K562 (cell line): ENCODE data around the gene ULK3. TPM values are rescaled to one million over a fixed set of nuclear protein-coding genes. Genes with fewer than 3 reads are reported as not detected.
A peak's percentile ranks its signal among the peaks of the same experiment; 100 is the strongest.

ENCODE experiments used
- ATAC-seq: fragments of 200-7000 bp; cut with Tn5 transposase; 3 replicates; pipeline ENCODE4 v1.9.1; 2020; ENCODE audit warnings: moderate library complexity
- BruUV-seq: library from RNA; stranded (reverse); fragments of 400-500 nt; replicated peaks from 2 replicates; lab custom pipeline; 2021; lab: Mats Ljungman, UMichigan
- CTCF ChIA-PET: fragments of 300-600 bp; formaldehyde crosslinking; extraction: SDS; loops from one replicate; lab custom pipeline; 2021; ENCODE audit warnings: low intra/inter-chr PET ratio; lab: Yijun Ruan, JAX
- POLR2A ChIA-PET: fragments of 300-600, 350-650 bp; sonication (Branson Sonifier 250); formaldehyde crosslinking; extraction: SDS; loops from one replicate; lab custom pipeline; 2021; ENCODE audit warnings: antibody characterized with exemption, inconsistent platforms; lab: Yijun Ruan, JAX
- DNase-seq, 4 experiments: peaks; one replicate each; pipeline versions ENCODE4 v3.0.0 to v3.0.0-alpha.2; 2011 to 2018; ENCODE audit warnings: low spot score in 3 of 4, mixed read lengths in 3 of 4; ENCODE audit errors: extremely low read depth in 1 of 4
- FAIRE-seq: peaks from 2 replicates; lab custom pipeline; 2011; peaks lifted over from hg19 to GRCh38; lab: Jason Lieb, UNC
- H2AFZ ChIP-seq: 2 replicates; pipeline ENCODE4 v1.6.0; 2011; ENCODE audit warnings: low read depth, low read length, control low read depth, inconsistent platforms
- H3K27ac ChIP-seq: fragments of 200-600 bp; 3 replicates; pipeline ENCODE4 v1.8.0; 2011; ENCODE audit warnings: low read depth, mild to moderate bottlenecking, control low read depth, inconsistent platforms, low read length, moderate library complexity, mixed read lengths; ENCODE audit errors: extremely low read depth
- H3K27me3 ChIP-seq, 2 experiments: fragments of 300-600 bp in 1 of 2; 2 replicates in 1 of 2; 3 replicates in 1 of 2; pipeline versions ENCODE4 v1.6.0 to v1.8.0; 2011; ENCODE audit warnings: inconsistent platforms in 2 of 2, low read length in 2 of 2, mild to moderate bottlenecking in 1 of 2, mixed read lengths in 1 of 2, moderate library complexity in 1 of 2; ENCODE audit not compliant: control insufficient read depth in 2 of 2, insufficient read depth in 2 of 2
- H3K36me3 ChIP-seq: fragments of 300-600 bp; 3 replicates; pipeline ENCODE4 v1.8.0; 2011; ENCODE audit warnings: mild to moderate bottlenecking, low read length, inconsistent platforms; ENCODE audit not compliant: control insufficient read depth, insufficient read depth
- H3K4me1 ChIP-seq, 2 experiments: fragments of 200-600 bp in 1 of 2; replicated peaks in 1 of 2; 2 replicates in 1 of 2; 3 replicates in 1 of 2; pipeline versions ENCODE4 v1.5.1 to v1.8.0; 2011; ENCODE audit warnings: inconsistent platforms in 2 of 2, low read length in 2 of 2, mild to moderate bottlenecking in 1 of 2, mixed read lengths in 1 of 2, moderate library complexity in 1 of 2; ENCODE audit not compliant: control insufficient read depth in 2 of 2, insufficient read depth in 2 of 2
- H3K4me2 ChIP-seq: 2 replicates; pipeline ENCODE4 v1.6.1; 2011; ENCODE audit warnings: low read length, control low read depth, inconsistent platforms, mixed read lengths; ENCODE audit not compliant: insufficient read depth
- H3K4me3 ChIP-seq: fragments of 200-600 bp; sonication (generic), shearing (Covaris generic); 2 replicates; pipeline ENCODE4 v1.5.1; 2016; ENCODE audit warnings: control low read depth, inconsistent platforms
- H3K79me2 ChIP-seq: fragments of 200-600 bp; 3 replicates; pipeline ENCODE4 v1.8.0; 2011; ENCODE audit warnings: low read length, inconsistent platforms; ENCODE audit not compliant: control insufficient read depth, insufficient read depth
- H3K9ac ChIP-seq, 2 experiments: 2 replicates each; pipeline versions ENCODE4 v1.6.0 to v1.6.1; 2011; ENCODE audit warnings: low read depth in 2 of 2, low read length in 2 of 2, control low read depth in 1 of 2, inconsistent platforms in 1 of 2, mild to moderate bottlenecking in 1 of 2, mixed read lengths in 1 of 2; ENCODE audit not compliant: insufficient read depth in 1 of 2
- H3K9me1 ChIP-seq: one replicate; pipeline ENCODE4 v1.6.0; 2011; ENCODE audit warnings: inconsistent platforms, mild to moderate bottlenecking, low read length, moderate library complexity; ENCODE audit not compliant: control insufficient read depth, insufficient read depth
- H3K9me3 ChIP-seq: replicated peaks from 2 replicates; pipeline ENCODE4 v1.5.1; 2011; ENCODE audit warnings: low read depth, low read length, inconsistent platforms; ENCODE audit not compliant: control insufficient read depth, insufficient read depth
- H4K20me1 ChIP-seq: replicated peaks from 2 replicates; pipeline ENCODE4 v1.6.1; 2011; ENCODE audit warnings: low read length, inconsistent platforms, mixed read lengths; ENCODE audit not compliant: control insufficient read depth, insufficient read depth
- DPF2 ChIP-seq: fragments of 450-650 bp; IDR thresholded peaks from 2 replicates; pipeline ENCODE4 v1.6.1; 2016
- HLTF ChIP-seq: fragments of 450-650 bp; IDR thresholded peaks from 2 replicates; pipeline ENCODE4 v1.6.1; 2016
- KAT8 ChIP-seq: fragments of 450-650 bp; IDR thresholded peaks from 2 replicates; pipeline ENCODE4 v1.6.1; 2016; ENCODE audit warnings: low read depth, mild to moderate bottlenecking
- MCM7 ChIP-seq, 2 experiments: fragments of 450-650 bp; IDR thresholded peaks; 2 replicates each; pipeline ENCODE4 v1.6.1; 2016 to 2018
- PCBP2 ChIP-seq: fragments of 200-400 bp; formaldehyde crosslinking; IDR thresholded peaks from 2 replicates; pipeline ENCODE4 v1.6.1; 2018; ENCODE audit warnings: low read length, low read depth, mild to moderate bottlenecking, moderate library complexity; ENCODE audit not compliant: poor library complexity, severe bottlenecking
- ZFP30 ChIP-seq: fragments of 250-450 bp; sonication (Bioruptor Pico); IDR thresholded peaks from 2 replicates; pipeline ENCODE4 v1.8.0; 2022; ENCODE audit warnings: moderate library complexity, mild to moderate bottlenecking, inconsistent platforms, borderline replicate concordance
- ZNF263 ChIP-seq: sonication (generic); formaldehyde crosslinking; IDR thresholded peaks from 2 replicates; pipeline ENCODE4 v1.8.0; 2022; ENCODE audit warnings: mild to moderate bottlenecking, missing genetic modification reagents, borderline replicate concordance
- ZNF717 ChIP-seq: fragments of 250-450 bp; sonication (Bioruptor Pico); IDR thresholded peaks from 2 replicates; pipeline ENCODE4 v1.5.0; 2021
- WGBS: fragments of 100-300 bp; shearing (Covaris generic); methylation state at CpG from one replicate; pipeline ENCODE4 v1.1.6; 2016; ENCODE audit warnings: low coverage, mixed read lengths; ENCODE audit not compliant: insufficient coverage; ENCODE audit errors: missing lambda C conversion rate; 5-methylcytosine and 5-hydroxymethylcytosine counted together
- in situ Hi-C: fragments of 300-500 bp; cut with MboI; formaldehyde crosslinking; loops from 4 replicates; pipeline ENCODE4 v1.15.0; 2018; ENCODE audit warnings: inconsistent platforms, mixed read lengths
- intact Hi-C: fragments of 100-400 bp; cut with micrococcal nuclease; formaldehyde crosslinking; loops from 2 replicates; pipeline ENCODE4 v1.14.2; 2022
- polyA plus RNA-seq, 8 experiments: library from polyadenylated mRNA; depleted of rRNA in 4 of 8; stranded (reverse) in 5 of 8; unstranded in 3 of 8; fragments of >200 nt; fragmentation: Nextera tagmentation in 2 of 8; fragmentation: Illumina TruSeq in 1 of 8; extraction: Ambion mirVana in 2 of 8; extraction: Trizol in 1 of 8; gene quantifications; 2 replicates each; pipeline versions ENCODE4 v1.2.1 to v1.2.3, GENCODE V29; 2011 to 2014; ENCODE audit warnings: inconsistent platforms in 1 of 8, missing spikeins in 1 of 8
- total RNA-seq, 7 experiments: library from RNA; depleted of rRNA in 6 of 7; stranded (reverse); fragments of >200 nt in 6 of 7; fragmentation: Illumina TruSeq in 2 of 7; extraction: Trizol in 2 of 7; gene quantifications; 2 replicates each; pipeline versions ENCODE4 v1.2.1 to v1.2.3, GENCODE V29; 2011 to 2021; ENCODE audit warnings: low replicate concordance in 1 of 7

The ULK3 gene
- total and polyA plus RNA-seq, 9 of the 15 experiments (the other 6 are each of a cell fraction or from before 2014, with no cell fraction given) = 0.68 to 68.0 (median 34.9) TPM

- DNase-seq (no peak), FAIRE-seq (no peak), ATAC-seq (no peak)
- no peak overlapping the region for H3K4me3 ChIP-seq
- H3K27ac ChIP-seq = no peak overlapping the region
- H2AFZ ChIP-seq = no peak overlapping the region
- TF ChIP-seq ZNF263 (CRISPR knock-in tag) (no peak), ZNF717 (CRISPR knock-in tag) (no peak), HLTF (no peak), KAT8 (no peak), MCM7 (IDR thresholded peaks at IDR 0.05) (no peak), PCBP2 (no peak), DPF2 (no peak), ZFP30 (no peak)
- intact Hi-C loops = no loop called here
- H3K9me1 ChIP-seq = no peaks in the 10 kb centered on the region
- BruUV-seq = no TSS peak
- H3K27me3 ChIP-seq = peaks cover 0 to 17% of the 10 kb centered on the region in 2 experiments; a peak in 3 of 5 replicates
- peaks cover 27% of the 10 kb centered on the region; the same call in 1 of the 3 replicates for H3K36me3 ChIP-seq
- in situ Hi-C loops = no loop called here
- no peak overlapping the region for H3K4me2 ChIP-seq
- peaks cover 0 to 17% of the 10 kb centered on the region in 2 experiments; a peak in 1 of 5 replicates for H3K4me1 ChIP-seq
- POLR2A ChIA-PET = interaction anchor here (0.6 to 0.8 kb wide), 3 partner anchors 14 to 81 kb away, joined by 3 read pairs; no protein-coding TSS in a partner anchor
- peak overlapping the region in 1 of 2 experiments; percentile 27; a peak in 1 of 4 replicates for H3K9ac ChIP-seq
- no peaks in the 10 kb centered on the region for H3K79me2 ChIP-seq
- H3K9me3 ChIP-seq = no peaks in the 10 kb centered on the region
- WGBS = 48% methylated on average over 12 of the region's 12 CpGs
- CTCF ChIA-PET = no interaction called here
- H4K20me1 ChIP-seq = peaks cover 6% of the 10 kb centered on the region; the same call in 1 of the 2 replicates
Measured at GRCh38 chr15:74833376-74834107, 9.4 kb downstream of the ULK3 start.
